SU-DHL-6 (cell line): ENCODE data around the gene MROH2A.

Experiments used
- H2AFZ ChIP-seq: fragments of 200-600 bp; sonication (generic); 2 replicates; pipeline ENCODE4 v1.6.1; 2014; ENCODE audit warnings: low read depth, mild to moderate bottlenecking, moderate library complexity, mixed read lengths, antibody characterized with exemption, low read length; ENCODE audit not compliant: severe bottlenecking
- H3F3A ChIP-seq: fragments of 200-600 bp; shearing (Covaris generic); 2 replicates; pipeline ENCODE4 v1.6.0; 2016; ENCODE audit warnings: antibody characterized with exemption, mild to moderate bottlenecking; ENCODE audit not compliant: insufficient read depth
- H3K27ac ChIP-seq: fragments of 200-600 bp; sonication (generic); 2 replicates; pipeline ENCODE4 v1.5.1; 2016; ENCODE audit warnings: low read depth, mild to moderate bottlenecking, low read length, moderate library complexity, mixed read lengths
- H3K27me3 ChIP-seq: fragments of 200-600 bp; sonication (generic), shearing (Covaris generic); 2 replicates; pipeline ENCODE4 v1.6.0; 2014; ENCODE audit warnings: mild to moderate bottlenecking, low read length
- H3K36me3 ChIP-seq: fragments of 200-600 bp; sonication (generic); 2 replicates; pipeline ENCODE4 v1.6.1; 2014; ENCODE audit warnings: mild to moderate bottlenecking, low read length, mixed read lengths
- H3K4me2 ChIP-seq: fragments of 300-600, 200-600 bp; shearing (Covaris generic), sonication (generic); 2 replicates; pipeline ENCODE4 v1.6.0; 2014; ENCODE audit warnings: low read length, low read depth, mild to moderate bottlenecking; ENCODE audit not compliant: poor library complexity, severe bottlenecking
- H3K4me3 ChIP-seq: fragments of 200-600 bp; sonication (generic); 2 replicates; pipeline ENCODE4 v1.5.1; 2014; ENCODE audit warnings: antibody characterized with exemption, low read length, mild to moderate bottlenecking, mixed read lengths; ENCODE audit not compliant: insufficient read depth, poor library complexity, severe bottlenecking
- H3K79me2 ChIP-seq: fragments of 200-600 bp; sonication (generic); 2 replicates; pipeline ENCODE4 v1.6.1; 2014; ENCODE audit warnings: mild to moderate bottlenecking, low read length, moderate library complexity; ENCODE audit not compliant: insufficient read depth
- H3K9ac ChIP-seq: fragments of 200-600 bp; sonication (generic); 2 replicates; pipeline ENCODE4 v1.7.0; 2014; ENCODE audit warnings: mild to moderate bottlenecking, low read length
- H3K9me2 ChIP-seq: fragments of 200-600 bp; sonication (generic); replicated peaks from 2 replicates; pipeline ENCODE4 v1.6.1; 2014; ENCODE audit warnings: low read length; ENCODE audit not compliant: insufficient read depth
- H3K9me3 ChIP-seq: fragments of 200-600 bp; sonication (generic); 2 replicates; pipeline ENCODE4 v1.6.1; 2014; ENCODE audit warnings: low read length, mixed read lengths; ENCODE audit not compliant: insufficient read depth
- H4K20me1 ChIP-seq: fragments of 200-600 bp; sonication (generic); 2 replicates; pipeline ENCODE4 v1.6.1; 2014; ENCODE audit warnings: low read depth, mild to moderate bottlenecking, antibody characterized with exemption, low read length, moderate library complexity, mixed read lengths
- EZH2phosphoT487 ChIP-seq: fragments of 200-600 bp; sonication (generic), shearing (Covaris generic); conservative IDR thresholded peaks from 2 replicates; pipeline ENCODE4 v1.6.1; 2018; ENCODE audit warnings: mild to moderate bottlenecking, antibody characterized with exemption, low read length, moderate library complexity, mixed read lengths
- TF ChIP-seq, protein P1 (sequence below): fragments of 200-600 bp; sonication (generic); IDR thresholded peaks from one replicate; pipeline ENCODE4 v1.5.1; 2017; ENCODE audit warnings: antibody characterized with exemption, mild to moderate bottlenecking, low read length, moderate library complexity; ENCODE audit not compliant: insufficient read depth, poor library complexity, severe bottlenecking

MROH2A gene

DNA sequence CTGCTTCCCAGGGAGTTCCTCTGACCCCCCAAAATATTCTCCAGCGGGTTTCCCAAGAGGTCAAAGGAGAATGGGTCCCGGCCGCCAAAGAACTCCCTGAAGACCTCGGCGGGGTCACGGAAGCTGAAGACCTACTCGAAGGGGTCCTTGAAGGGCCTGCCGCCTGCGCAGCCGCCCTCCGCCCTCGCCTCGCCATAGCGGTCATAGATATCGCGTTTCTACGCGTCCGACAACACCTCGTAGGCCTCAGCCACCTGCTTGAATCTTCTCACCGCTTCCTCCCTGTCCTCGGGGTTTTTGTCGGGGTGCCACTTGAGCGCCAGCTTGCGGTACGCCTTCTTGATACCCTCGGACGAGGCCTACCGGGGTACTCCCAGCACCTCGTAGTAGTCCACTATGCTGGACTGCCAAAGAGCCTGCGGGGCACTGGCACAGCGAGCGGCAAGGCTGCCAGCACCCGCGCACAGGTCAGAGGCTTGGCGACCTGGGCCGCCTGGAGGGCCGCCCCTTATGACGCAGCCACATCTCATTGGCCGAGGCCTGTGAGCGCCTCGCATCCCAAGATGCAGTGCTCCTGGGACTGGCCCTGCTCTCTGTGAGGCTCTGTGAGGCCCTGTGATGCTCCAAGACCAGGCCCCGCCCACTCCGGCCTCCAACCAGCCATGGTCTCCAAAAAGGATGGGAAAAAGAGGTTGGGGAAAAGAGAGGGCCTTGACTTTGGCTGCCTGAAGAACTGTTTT, 23.1 kb upstream of the MROH2A start:
- Histone ChIP-seq H3K9me2 (no peaks in the 10 kb centered on the region), H3K9me3 (peaks cover 5% of the 10 kb centered on the region; the same call in 1 of the 2 replicates), H4K20me1 (no peaks in the 10 kb centered on the region), H3K79me2 (no peaks in the 10 kb centered on the region), H3K27me3 (no peaks in the 10 kb centered on the region), H3K4me2 (no peak overlapping the region), H3K27ac (no peak overlapping the region), H3F3A (no peaks in the 10 kb centered on the region), H2AFZ (no peak overlapping the region), H3K36me3 (no peaks in the 10 kb centered on the region), H3K4me3 (no peak overlapping the region), H3K9ac (no peak overlapping the region)
- TF ChIP-seq EZH2phosphoT487, result no peak

DNA sequence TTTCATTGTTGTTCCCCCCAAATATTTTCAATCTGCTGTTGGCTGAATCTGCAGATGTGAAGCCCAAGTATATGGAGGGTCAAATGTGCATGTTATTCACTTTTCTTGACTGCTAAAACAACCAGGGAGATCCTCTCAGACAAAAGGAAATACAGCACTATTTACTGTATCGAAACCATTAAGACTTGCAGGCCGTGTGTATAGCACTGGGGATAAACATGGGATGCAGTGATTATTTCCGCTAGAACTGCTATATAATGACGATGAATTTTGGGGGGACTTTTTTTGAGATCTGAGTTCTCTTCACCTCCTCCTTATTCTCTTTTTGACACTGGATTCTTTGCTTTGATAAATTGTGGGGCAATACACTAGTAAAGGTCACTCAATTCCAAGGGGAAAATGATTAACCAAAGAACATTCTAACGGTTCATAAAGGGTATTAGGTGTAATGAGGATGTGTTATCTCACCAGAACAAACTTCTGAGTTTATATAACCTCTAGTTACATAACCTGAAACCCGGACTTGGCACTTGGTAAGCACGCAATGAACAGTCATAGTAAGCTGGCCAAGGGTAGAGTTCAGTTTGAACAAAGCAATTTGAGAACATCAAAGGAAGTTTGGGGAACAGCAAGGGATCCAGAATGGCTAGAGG, 21.6 kb upstream of the MROH2A start:
- H4K20me1 ChIP-seq, result no peaks in the 10 kb centered on the region

DNA sequence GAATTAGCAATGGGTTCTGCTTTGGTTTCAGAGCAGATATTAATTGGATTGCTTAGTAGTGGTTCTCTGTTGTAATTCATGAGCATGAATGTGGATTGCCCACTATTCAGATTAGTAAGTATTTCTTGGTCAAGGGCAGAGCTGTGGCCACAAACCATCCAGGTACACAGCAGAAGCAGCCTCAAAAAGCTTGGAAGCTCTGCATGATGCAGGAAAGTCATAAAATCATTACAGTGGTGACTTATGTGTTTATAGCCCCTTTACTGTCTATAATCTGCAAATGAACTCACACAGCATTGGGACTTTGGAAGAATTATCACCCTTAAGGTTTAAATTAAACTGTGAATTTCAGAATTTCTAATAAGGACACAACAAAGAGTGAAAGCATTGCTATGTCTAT, 20.0 kb upstream of the MROH2A start:
- no peak for TF ChIP-seq EZH2phosphoT487
- TF ChIP-seq, protein P1, sequence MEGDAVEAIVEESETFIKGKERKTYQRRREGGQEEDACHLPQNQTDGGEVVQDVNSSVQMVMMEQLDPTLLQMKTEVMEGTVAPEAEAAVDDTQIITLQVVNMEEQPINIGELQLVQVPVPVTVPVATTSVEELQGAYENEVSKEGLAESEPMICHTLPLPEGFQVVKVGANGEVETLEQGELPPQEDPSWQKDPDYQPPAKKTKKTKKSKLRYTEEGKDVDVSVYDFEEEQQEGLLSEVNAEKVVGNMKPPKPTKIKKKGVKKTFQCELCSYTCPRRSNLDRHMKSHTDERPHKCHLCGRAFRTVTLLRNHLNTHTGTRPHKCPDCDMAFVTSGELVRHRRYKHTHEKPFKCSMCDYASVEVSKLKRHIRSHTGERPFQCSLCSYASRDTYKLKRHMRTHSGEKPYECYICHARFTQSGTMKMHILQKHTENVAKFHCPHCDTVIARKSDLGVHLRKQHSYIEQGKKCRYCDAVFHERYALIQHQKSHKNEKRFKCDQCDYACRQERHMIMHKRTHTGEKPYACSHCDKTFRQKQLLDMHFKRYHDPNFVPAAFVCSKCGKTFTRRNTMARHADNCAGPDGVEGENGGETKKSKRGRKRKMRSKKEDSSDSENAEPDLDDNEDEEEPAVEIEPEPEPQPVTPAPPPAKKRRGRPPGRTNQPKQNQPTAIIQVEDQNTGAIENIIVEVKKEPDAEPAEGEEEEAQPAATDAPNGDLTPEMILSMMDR, result no peak
- no peaks in the 10 kb centered on the region for H3K79me2 ChIP-seq

More for the DNA sequence above, 21.6 kb upstream of the MROH2A start:
- TF ChIP-seq, protein P1, result no peak
- no peak for TF ChIP-seq EZH2phosphoT487
- Histone ChIP-seq H3K9ac (no peak overlapping the region), H3K27ac (no peak overlapping the region), H3K9me2 (no peaks in the 10 kb centered on the region), H3K4me3 (no peak overlapping the region), H3K4me2 (no peak overlapping the region), H3K9me3 (no peaks in the 10 kb centered on the region), H2AFZ (no peak overlapping the region), H3K27me3 (no peaks in the 10 kb centered on the region), H3K79me2 (no peaks in the 10 kb centered on the region), H3K36me3 (no peaks in the 10 kb centered on the region), H3F3A (no peaks in the 10 kb centered on the region)

DNA sequence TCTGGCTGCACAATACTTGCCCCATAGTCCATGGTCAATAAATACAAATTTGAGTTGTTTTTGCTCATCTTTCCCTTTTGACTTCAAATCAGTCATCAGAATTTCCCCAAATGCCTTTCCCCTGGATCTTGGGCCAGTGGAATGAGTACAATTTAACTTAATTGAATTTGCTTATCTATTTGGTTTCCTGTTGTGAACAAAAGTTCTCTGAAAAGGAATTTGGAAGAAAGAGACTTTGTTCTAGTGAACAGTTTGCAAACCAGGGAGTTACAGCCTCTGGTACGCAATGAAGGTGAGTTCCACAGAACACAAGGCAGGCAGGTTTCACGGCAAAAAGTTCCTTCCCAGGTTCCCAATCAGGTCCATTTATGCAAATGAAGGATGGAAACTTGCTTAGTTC, 19.3 kb upstream of the MROH2A start:
- H3K27ac ChIP-seq, result no peak overlapping the region
- H3K36me3 ChIP-seq, result no peaks in the 10 kb centered on the region
- no peaks in the 10 kb centered on the region for H3K79me2 ChIP-seq
- no peaks in the 10 kb centered on the region for H4K20me1 ChIP-seq
- no peaks in the 10 kb centered on the region for H3K27me3 ChIP-seq
- H2AFZ ChIP-seq, result no peak overlapping the region
- H3K9ac ChIP-seq, result no peak overlapping the region
- no peak overlapping the region for H3K4me3 ChIP-seq
- no peaks in the 10 kb centered on the region for H3K9me2 ChIP-seq
- H3K9me3 ChIP-seq, result no peaks in the 10 kb centered on the region
- TF ChIP-seq, protein P1, result no peak
- TF ChIP-seq EZH2phosphoT487, result no peak
- H3F3A ChIP-seq, result no peaks in the 10 kb centered on the region
- no peak overlapping the region for H3K4me2 ChIP-seq

More for the DNA sequence above, 20.0 kb upstream of the MROH2A start:
- no peaks in the 10 kb centered on the region for H4K20me1 ChIP-seq
- H3K4me2 ChIP-seq, result no peak overlapping the region
- no peak overlapping the region for H2AFZ ChIP-seq
- H3K36me3 ChIP-seq, result no peaks in the 10 kb centered on the region
- no peak overlapping the region for H3K27ac ChIP-seq
- no peaks in the 10 kb centered on the region for H3K27me3 ChIP-seq
- H3F3A ChIP-seq, result no peaks in the 10 kb centered on the region
- H3K4me3 ChIP-seq, result no peak overlapping the region
- no peak overlapping the region for H3K9ac ChIP-seq
- H3K9me3 ChIP-seq, result no peaks in the 10 kb centered on the region
- no peaks in the 10 kb centered on the region for H3K9me2 ChIP-seq
